Activated B cell treated with CpG ODN at 0.5 μM for 24 hours (primary cell): ENCODE measurements around the gene FEM1B. TPM values are rescaled to one million over a fixed set of nuclear protein-coding genes. Genes with fewer than 3 reads are reported as not detected.

ENCODE experiments used
- ATAC-seq: fragments of 200-7000 bp; cut with Tn5 transposase; one replicate; pipeline ENCODE4 v1.10.0; 2021; ENCODE audit warnings: low read depth, mild to moderate bottlenecking, moderate library complexity
- CTCF ChIA-PET: fragments of 350-600 bp; sonication (Branson Sonifier 250); formaldehyde crosslinking; loops from one replicate; lab custom pipeline; 2021; ENCODE audit warnings: antibody characterized with exemption; lab: Charles Lee
- POLR2A ChIA-PET: fragments of 350-600 bp; sonication (Branson Sonifier 250); formaldehyde crosslinking; loops from one replicate; lab custom pipeline; 2021; ENCODE audit warnings: antibody characterized with exemption; lab: Charles Lee
- DNase-seq: peaks from one replicate; pipeline ENCODE4 v3.0.0; 2022
- H3K27ac Mint-ChIP-seq: one replicate; pipeline ENCODE4 v1.8.0; 2020; ENCODE audit warnings: mixed read lengths
- H3K27me3 Mint-ChIP-seq: one replicate; pipeline ENCODE4 v1.8.0; 2021; ENCODE audit warnings: mixed read lengths
- H3K36me3 Mint-ChIP-seq: one replicate; pipeline ENCODE4 v1.8.0; 2021; ENCODE audit warnings: low read depth, mixed read lengths
- H3K4me1 Mint-ChIP-seq: one replicate; pipeline ENCODE4 v1.8.0; 2021; ENCODE audit warnings: mixed read lengths
- H3K4me3 Mint-ChIP-seq: one replicate; pipeline ENCODE4 v1.8.0; 2020; ENCODE audit warnings: mild to moderate bottlenecking, mixed read lengths
- H3K9me3 Mint-ChIP-seq: one replicate; pipeline ENCODE4 v1.8.0; 2020; ENCODE audit warnings: mixed read lengths
- intact Hi-C: fragments of 100-400 bp; cut with micrococcal nuclease; formaldehyde crosslinking; loops from one replicate; pipeline ENCODE4 v1.15.1; 2024
- total RNA-seq: library from RNA; stranded (reverse); gene quantifications from 2 replicates; pipeline ENCODE4 v1.2.3, GENCODE V29; 2022
- TF ChIP-seq, protein P1 (sequence below): fragments of 200-600 bp; IDR thresholded peaks from one replicate; pipeline ENCODE4 v1.8.0; 2022; ENCODE audit warnings: antibody characterized with exemption, mild to moderate bottlenecking

The FEM1B gene
- total RNA-seq, 1 donor from 2014 or later: 42.2 TPM

DNA sequence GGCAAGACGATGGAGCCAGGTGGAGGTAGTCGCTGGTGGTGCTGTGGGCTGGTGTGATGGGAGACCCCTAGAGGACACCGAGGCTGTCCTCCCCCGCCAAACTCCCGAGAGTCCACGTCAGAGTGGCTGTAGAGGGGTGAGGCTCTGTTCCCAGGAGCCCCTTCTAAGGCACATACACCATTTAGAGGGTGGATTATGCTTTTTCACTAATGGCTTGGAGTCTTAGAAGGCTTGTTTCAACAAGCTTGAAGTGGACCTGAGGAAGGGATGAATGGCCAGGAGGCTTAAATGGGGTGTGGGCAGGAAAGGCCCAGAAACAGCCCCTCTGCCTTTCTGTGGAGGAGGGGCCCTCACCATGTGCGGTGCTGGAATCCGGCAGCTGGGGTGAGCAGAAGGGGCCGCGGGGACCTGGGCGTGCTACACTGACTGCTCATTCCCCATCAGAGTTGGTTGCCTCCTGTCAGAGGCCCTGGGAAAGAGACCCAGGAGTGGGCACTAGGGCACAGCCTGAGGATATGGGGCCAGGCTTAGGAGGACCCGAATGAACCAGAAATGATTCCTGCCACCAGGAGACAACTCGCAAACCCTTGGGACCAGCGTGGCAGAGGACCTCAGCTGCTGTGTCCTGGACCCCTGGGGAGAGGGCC is 66.2 kb downstream of the FEM1B start:
- intact Hi-C loops: no loop called here
- TF ChIP-seq, protein P1, sequence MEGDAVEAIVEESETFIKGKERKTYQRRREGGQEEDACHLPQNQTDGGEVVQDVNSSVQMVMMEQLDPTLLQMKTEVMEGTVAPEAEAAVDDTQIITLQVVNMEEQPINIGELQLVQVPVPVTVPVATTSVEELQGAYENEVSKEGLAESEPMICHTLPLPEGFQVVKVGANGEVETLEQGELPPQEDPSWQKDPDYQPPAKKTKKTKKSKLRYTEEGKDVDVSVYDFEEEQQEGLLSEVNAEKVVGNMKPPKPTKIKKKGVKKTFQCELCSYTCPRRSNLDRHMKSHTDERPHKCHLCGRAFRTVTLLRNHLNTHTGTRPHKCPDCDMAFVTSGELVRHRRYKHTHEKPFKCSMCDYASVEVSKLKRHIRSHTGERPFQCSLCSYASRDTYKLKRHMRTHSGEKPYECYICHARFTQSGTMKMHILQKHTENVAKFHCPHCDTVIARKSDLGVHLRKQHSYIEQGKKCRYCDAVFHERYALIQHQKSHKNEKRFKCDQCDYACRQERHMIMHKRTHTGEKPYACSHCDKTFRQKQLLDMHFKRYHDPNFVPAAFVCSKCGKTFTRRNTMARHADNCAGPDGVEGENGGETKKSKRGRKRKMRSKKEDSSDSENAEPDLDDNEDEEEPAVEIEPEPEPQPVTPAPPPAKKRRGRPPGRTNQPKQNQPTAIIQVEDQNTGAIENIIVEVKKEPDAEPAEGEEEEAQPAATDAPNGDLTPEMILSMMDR: no peak
- Mint-ChIP-seq H3K27me3 (peaks cover 4% of the 10 kb centered on the region), H3K4me3 (no peak overlapping the region), H3K4me1 (no peaks in the 10 kb centered on the region), H3K9me3 (no peaks in the 10 kb centered on the region), H3K27ac (no peak overlapping the region), H3K36me3 (no peaks in the 10 kb centered on the region)
- ATAC-seq: no peak
- ChIA-PET CTCF (no interaction called here), POLR2A (no interaction called here)
- no peak for DNase-seq

DNA sequence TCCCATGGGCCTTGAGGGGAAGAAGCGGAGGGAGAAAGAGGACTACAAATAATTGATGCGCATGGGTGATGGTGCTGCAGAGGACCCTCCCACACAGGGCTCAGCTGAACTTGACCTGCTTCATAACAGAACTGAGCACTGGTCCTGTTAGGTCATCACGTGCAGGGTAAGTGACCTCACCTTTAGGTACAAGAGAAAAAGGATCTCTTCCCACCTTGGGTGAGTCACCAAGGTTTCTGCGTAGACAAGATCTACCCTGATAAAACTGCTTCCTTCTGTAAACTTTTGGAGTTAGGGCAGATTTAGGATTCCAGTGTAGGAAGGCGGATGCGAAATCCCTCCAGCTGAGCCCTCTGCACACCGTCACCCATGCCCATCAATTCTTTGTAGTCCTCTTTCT is 67.1 kb downstream of the FEM1B start:
- H3K27me3 Mint-ChIP-seq: peaks cover 4% of the 10 kb centered on the region
- no peaks in the 10 kb centered on the region for H3K9me3 Mint-ChIP-seq
- no peaks in the 10 kb centered on the region for H3K4me1 Mint-ChIP-seq
- no peak for DNase-seq
- POLR2A ChIA-PET: no interaction called here
- no peak overlapping the region for H3K27ac Mint-ChIP-seq
- H3K4me3 Mint-ChIP-seq: no peak overlapping the region
- no peaks in the 10 kb centered on the region for H3K36me3 Mint-ChIP-seq
- ATAC-seq: no peak
- intact Hi-C loops: no loop called here
- TF ChIP-seq, protein P1: no peak
- CTCF ChIA-PET: no interaction called here

Other genes starting within 250 kb of the FEM1B start
- 47.0 and 56.3 TPM in 2 replicates for gene PIAS1, start 223.4 kb upstream of the FEM1B start, total RNA-seq
- gene CALML4, start 72.4 kb upstream of the FEM1B start, total RNA-seq: 4.4 and 5.0 TPM in 2 replicates
- 35.0 and 37.5 TPM in 2 replicates for gene CLN6, start 48.0 kb upstream of the FEM1B start, total RNA-seq
- gene ITGA11, start 154.4 kb downstream of the FEM1B start, total RNA-seq: not detected in 2 replicates